HepG2 (cell line): ENCODE results near the gene ZNF429.

Source experiments
- EZH2 ChIP-seq: conservative IDR thresholded peaks from 2 replicates; pipeline ENCODE4 v1.6.1; 2012; ENCODE audit warnings: mild to moderate bottlenecking, low read depth, low read length, moderate library complexity
- NFE2 ChIP-seq: sonication (generic); formaldehyde crosslinking; IDR thresholded peaks from 2 replicates; pipeline ENCODE4 v1.4.0; 2020; ENCODE audit warnings: missing genetic modification reagents
- PAX8 ChIP-seq: sonication (generic); formaldehyde crosslinking; IDR thresholded peaks from 2 replicates; pipeline ENCODE4 v1.8.0; 2022; ENCODE audit warnings: mild to moderate bottlenecking, missing genetic modification reagents, borderline replicate concordance
- PHF21A ChIP-seq: sonication (generic); formaldehyde crosslinking; IDR thresholded peaks from 2 replicates; pipeline ENCODE4 v1.5.0; 2020; ENCODE audit warnings: mild to moderate bottlenecking, missing genetic modification reagents
- POLR2AphosphoS5 ChIP-seq: IDR thresholded peaks from 2 replicates; pipeline ENCODE4 v1.6.1; 2012; ENCODE audit warnings: low read depth, low read length
- RXRA ChIP-seq: sonication (generic); formaldehyde crosslinking; IDR thresholded peaks from 2 replicates; pipeline ENCODE4 v1.5.1; 2020; ENCODE audit warnings: missing genetic modification reagents
- SIN3A ChIP-seq: IDR thresholded peaks from 2 replicates; pipeline ENCODE4 v1.6.1; 2011; ENCODE audit warnings: low read depth, mild to moderate bottlenecking, control low read depth, low read length, borderline replicate concordance
- THRA ChIP-seq: sonication (generic); formaldehyde crosslinking; IDR thresholded peaks from 2 replicates; pipeline ENCODE4 v1.4.0; 2020; ENCODE audit warnings: missing genetic modification reagents, borderline replicate concordance
- ZIK1 ChIP-seq: sonication (generic); formaldehyde crosslinking; IDR thresholded peaks from 2 replicates; pipeline ENCODE4 v1.5.0; 2020; ENCODE audit warnings: mild to moderate bottlenecking, low read depth, missing genetic modification reagents, borderline replicate concordance
- ZNF10 ChIP-seq: sonication (generic); formaldehyde crosslinking; IDR thresholded peaks from 2 replicates; pipeline ENCODE4 v1.4.0; 2020; ENCODE audit warnings: mild to moderate bottlenecking, low read depth, missing genetic modification reagents, borderline replicate concordance
- ZNF333 ChIP-seq: sonication (generic); formaldehyde crosslinking; IDR thresholded peaks from 2 replicates; pipeline ENCODE4 v1.4.0; 2020; ENCODE audit warnings: mild to moderate bottlenecking, missing genetic modification reagents, borderline replicate concordance
- TF ChIP-seq, protein P1 (sequence below): sonication (generic); formaldehyde crosslinking; IDR thresholded peaks from 2 replicates; pipeline ENCODE4 v1.5.0; 2020; ENCODE audit warnings: mild to moderate bottlenecking, missing genetic modification reagents, moderate library complexity
- TF ChIP-seq, protein P2 (sequence below), 2 experiments: sonication (generic) in 1 of 2; formaldehyde crosslinking in 1 of 2; IDR thresholded peaks; 2 replicates each; pipeline versions ENCODE4 v1.5.1 to v1.6.1; 2011 to 2020; ENCODE audit warnings: borderline replicate concordance in 1 of 2, low read depth in 1 of 2, low read length in 1 of 2, mild to moderate bottlenecking in 1 of 2, missing genetic modification reagents in 1 of 2, moderate library complexity in 1 of 2
- TF ChIP-seq, protein P3 (sequence below): sonication (generic); formaldehyde crosslinking; IDR thresholded peaks from 2 replicates; pipeline ENCODE4 v1.4.0; 2020; ENCODE audit warnings: missing genetic modification reagents, borderline replicate concordance

DNA sequence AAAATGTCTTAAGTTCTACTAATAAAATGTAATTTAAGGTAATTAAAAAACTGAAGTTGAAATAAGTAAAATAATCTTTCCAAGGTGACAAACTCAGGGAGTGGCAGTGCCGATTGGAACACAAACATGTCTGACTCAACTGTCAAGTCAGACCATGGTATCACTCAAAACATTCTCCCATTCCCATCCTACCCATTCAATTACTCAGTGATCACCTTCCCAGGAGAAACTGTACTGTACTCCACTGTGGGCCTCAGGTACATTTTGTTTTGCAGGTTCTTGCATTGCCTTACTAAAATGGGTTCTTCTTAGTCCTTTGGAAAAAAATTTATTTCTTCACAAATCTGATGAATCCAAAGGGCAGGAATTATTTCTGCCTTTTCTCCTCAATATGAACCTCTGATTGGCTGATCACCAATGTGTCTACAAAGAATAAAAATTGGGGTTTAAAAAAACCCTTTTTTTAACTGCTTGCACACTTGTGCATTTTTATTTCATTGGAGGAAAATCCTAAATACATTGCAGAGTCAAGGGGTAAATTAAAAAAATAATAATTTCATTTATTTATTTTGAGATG is 96.8 kb downstream of the ZNF429 start:
- no peak for TF ChIP-seq ZNF10
- no peak for TF ChIP-seq NFE2 (CRISPR knock-in tag)
- no peak for TF ChIP-seq PHF21A
- TF ChIP-seq SIN3A, result no peak
- TF ChIP-seq, protein P1, sequence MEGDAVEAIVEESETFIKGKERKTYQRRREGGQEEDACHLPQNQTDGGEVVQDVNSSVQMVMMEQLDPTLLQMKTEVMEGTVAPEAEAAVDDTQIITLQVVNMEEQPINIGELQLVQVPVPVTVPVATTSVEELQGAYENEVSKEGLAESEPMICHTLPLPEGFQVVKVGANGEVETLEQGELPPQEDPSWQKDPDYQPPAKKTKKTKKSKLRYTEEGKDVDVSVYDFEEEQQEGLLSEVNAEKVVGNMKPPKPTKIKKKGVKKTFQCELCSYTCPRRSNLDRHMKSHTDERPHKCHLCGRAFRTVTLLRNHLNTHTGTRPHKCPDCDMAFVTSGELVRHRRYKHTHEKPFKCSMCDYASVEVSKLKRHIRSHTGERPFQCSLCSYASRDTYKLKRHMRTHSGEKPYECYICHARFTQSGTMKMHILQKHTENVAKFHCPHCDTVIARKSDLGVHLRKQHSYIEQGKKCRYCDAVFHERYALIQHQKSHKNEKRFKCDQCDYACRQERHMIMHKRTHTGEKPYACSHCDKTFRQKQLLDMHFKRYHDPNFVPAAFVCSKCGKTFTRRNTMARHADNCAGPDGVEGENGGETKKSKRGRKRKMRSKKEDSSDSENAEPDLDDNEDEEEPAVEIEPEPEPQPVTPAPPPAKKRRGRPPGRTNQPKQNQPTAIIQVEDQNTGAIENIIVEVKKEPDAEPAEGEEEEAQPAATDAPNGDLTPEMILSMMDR (CRISPR knock-in tag), result no peak
- no peak for TF ChIP-seq POLR2AphosphoS5
- TF ChIP-seq, protein P2, sequence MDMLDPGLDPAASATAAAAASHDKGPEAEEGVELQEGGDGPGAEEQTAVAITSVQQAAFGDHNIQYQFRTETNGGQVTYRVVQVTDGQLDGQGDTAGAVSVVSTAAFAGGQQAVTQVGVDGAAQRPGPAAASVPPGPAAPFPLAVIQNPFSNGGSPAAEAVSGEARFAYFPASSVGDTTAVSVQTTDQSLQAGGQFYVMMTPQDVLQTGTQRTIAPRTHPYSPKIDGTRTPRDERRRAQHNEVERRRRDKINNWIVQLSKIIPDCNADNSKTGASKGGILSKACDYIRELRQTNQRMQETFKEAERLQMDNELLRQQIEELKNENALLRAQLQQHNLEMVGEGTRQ (IDR thresholded peaks at IDR 0.05; ENCODE audit: low read depth, low read length), result no peak
- TF ChIP-seq, protein P2 (CRISPR knock-in tag; IDR thresholded peaks at IDR 0.05; ENCODE audit: borderline replicate concordance), result no peak
- no peak for TF ChIP-seq ZIK1 (CRISPR knock-in tag)
- no peak for TF ChIP-seq THRA (CRISPR knock-in tag)
- no peak for TF ChIP-seq EZH2
- no peak for TF ChIP-seq PAX8
- no peak for TF ChIP-seq ZNF333 (CRISPR knock-in tag)
- no peak for TF ChIP-seq RXRA (CRISPR knock-in tag)
- TF ChIP-seq, protein P3, sequence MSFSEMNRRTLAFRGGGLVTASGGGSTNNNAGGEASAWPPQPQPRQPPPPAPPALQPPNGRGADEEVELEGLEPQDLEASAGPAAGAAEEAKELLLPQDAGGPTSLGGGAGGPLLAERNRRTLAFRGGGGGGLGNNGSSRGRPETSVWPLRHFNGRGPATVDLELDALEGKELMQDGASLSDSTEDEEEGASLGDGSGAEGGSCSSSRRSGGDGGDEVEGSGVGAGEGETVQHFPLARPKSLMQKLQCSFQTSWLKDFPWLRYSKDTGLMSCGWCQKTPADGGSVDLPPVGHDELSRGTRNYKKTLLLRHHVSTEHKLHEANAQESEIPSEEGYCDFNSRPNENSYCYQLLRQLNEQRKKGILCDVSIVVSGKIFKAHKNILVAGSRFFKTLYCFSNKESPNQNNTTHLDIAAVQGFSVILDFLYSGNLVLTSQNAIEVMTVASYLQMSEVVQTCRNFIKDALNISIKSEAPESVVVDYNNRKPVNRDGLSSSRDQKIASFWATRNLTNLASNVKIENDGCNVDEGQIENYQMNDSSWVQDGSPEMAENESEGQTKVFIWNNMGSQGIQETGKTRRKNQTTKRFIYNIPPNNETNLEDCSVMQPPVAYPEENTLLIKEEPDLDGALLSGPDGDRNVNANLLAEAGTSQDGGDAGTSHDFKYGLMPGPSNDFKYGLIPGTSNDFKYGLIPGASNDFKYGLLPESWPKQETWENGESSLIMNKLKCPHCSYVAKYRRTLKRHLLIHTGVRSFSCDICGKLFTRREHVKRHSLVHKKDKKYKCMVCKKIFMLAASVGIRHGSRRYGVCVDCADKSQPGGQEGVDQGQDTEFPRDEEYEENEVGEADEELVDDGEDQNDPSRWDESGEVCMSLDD (CRISPR knock-in tag), result no peak
